ENCODE measurements around the gene TENM3.

Gene TENM3

DNA sequence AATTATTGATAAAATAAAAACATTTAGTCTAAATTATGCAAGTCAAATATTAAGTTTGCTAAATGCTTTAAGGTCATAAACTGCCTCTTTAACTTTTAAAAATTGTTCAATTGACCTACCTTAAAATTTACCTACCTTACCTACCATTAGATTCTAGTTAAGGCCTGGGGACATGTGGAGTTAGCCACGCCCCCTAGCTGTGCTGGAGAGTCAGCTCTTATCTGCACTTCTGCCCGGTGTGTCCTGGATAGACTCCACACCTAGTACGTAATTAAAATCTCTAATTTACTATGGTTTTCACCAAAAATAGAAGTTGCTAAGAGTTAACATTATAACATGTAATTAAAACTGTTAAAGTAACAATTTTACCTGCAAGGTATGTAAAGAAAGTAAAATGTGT is 22.7 kb downstream of the TENM3 start:
- peaks cover 3% of the 10 kb centered on the region; the same call in 1 of the 2 replicates for H3K9me3 ChIP-seq (ENCODE audit: insufficient read depth, low read length)
- no peak overlapping the region for H3K4me2 ChIP-seq (ENCODE audit: low read length)
- H3K4me3 ChIP-seq (ENCODE audit: low read length) = no peak overlapping the region
- TF ChIP-seq CTCF (IDR thresholded peaks at IDR 0.05; ENCODE audit: low read depth, low read length) (no peak), EZH2phosphoT487 (IDR thresholded peaks at IDR 0.05; ENCODE audit: low read depth) (no peak)
- H2AFZ ChIP-seq (ENCODE audit: low read depth, low read length) = no peak overlapping the region
- H3K9ac ChIP-seq (ENCODE audit: low read length) = no peak overlapping the region
- H3K27me3 ChIP-seq (ENCODE audit: low read depth, low read length) = no peaks in the 10 kb centered on the region
- H4K20me1 ChIP-seq (ENCODE audit: insufficient read depth, low read length) = no peaks in the 10 kb centered on the region
- H3K36me3 ChIP-seq (replicated peaks; ENCODE audit: low read depth, low read length) = no peaks in the 10 kb centered on the region
- no peaks in the 10 kb centered on the region for H3K79me2 ChIP-seq (ENCODE audit: low read length)
- H3K4me1 ChIP-seq (ENCODE audit: low read length) = no peaks in the 10 kb centered on the region
- H3K27ac ChIP-seq (ENCODE audit: low read length) = no peak overlapping the region

GRCh38 chr4:182267048-182267447 is 23.8 kb downstream of the TENM3 start:
- Histone ChIP-seq H3K36me3 (replicated peaks; ENCODE audit: low read depth, low read length) (no peaks in the 10 kb centered on the region), H3K79me2 (ENCODE audit: low read length) (no peaks in the 10 kb centered on the region), H3K4me1 (ENCODE audit: low read length) (no peaks in the 10 kb centered on the region), H3K9ac (ENCODE audit: low read length) (no peak overlapping the region), H3K4me2 (ENCODE audit: low read length) (no peak overlapping the region), H4K20me1 (ENCODE audit: insufficient read depth, low read length) (no peaks in the 10 kb centered on the region), H2AFZ (ENCODE audit: low read depth, low read length) (no peak overlapping the region), H3K27ac (ENCODE audit: low read length) (no peak overlapping the region), H3K27me3 (ENCODE audit: low read depth, low read length) (no peaks in the 10 kb centered on the region), H3K9me3 (ENCODE audit: insufficient read depth, low read length) (peaks cover 3% of the 10 kb centered on the region; the same call in 1 of the 2 replicates), H3K4me3 (ENCODE audit: low read length) (no peak overlapping the region)
- TF ChIP-seq CTCF (IDR thresholded peaks at IDR 0.05; ENCODE audit: low read depth, low read length) = no peak
- no peak for TF ChIP-seq EZH2phosphoT487 (IDR thresholded peaks at IDR 0.05; ENCODE audit: low read depth)

GRCh38 chr4:182268966-182269365 is 25.8 kb downstream of the TENM3 start:
- no peak for TF ChIP-seq EZH2phosphoT487 (IDR thresholded peaks at IDR 0.05; ENCODE audit: low read depth)
- Histone ChIP-seq H3K36me3 (replicated peaks; ENCODE audit: low read depth, low read length) (no peaks in the 10 kb centered on the region), H2AFZ (ENCODE audit: low read depth, low read length) (no peak overlapping the region), H3K27ac (ENCODE audit: low read length) (no peak overlapping the region), H3K4me2 (ENCODE audit: low read length) (no peak overlapping the region), H3K4me1 (ENCODE audit: low read length) (no peaks in the 10 kb centered on the region), H3K4me3 (ENCODE audit: low read length) (no peak overlapping the region), H3K9me3 (ENCODE audit: insufficient read depth, low read length) (peaks cover 3% of the 10 kb centered on the region; the same call in 1 of the 2 replicates), H3K79me2 (ENCODE audit: low read length) (no peaks in the 10 kb centered on the region), H3K27me3 (ENCODE audit: low read depth, low read length) (no peaks in the 10 kb centered on the region), H3K9ac (ENCODE audit: low read length) (no peak overlapping the region), H4K20me1 (ENCODE audit: insufficient read depth, low read length) (no peaks in the 10 kb centered on the region)

DNA sequence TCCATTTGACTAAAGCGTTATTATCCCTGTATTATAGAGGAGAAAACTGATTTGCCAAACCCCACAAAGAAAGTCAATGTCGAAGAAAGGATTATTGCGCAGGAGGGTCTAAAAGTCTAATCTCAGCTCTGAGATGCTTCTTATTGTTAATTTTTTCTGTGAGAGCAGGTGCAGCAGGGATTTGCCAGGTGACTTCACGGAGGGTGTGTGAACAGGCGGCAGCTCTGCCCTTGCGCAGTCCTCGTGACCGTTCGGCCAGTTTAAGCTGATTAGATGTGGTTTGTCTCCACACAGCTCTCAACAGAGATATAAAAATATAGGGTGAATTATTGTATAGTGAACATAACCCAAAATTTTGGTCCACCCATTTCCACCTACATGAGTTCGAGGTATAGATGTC is 28.5 kb downstream of the TENM3 start:
- H2AFZ ChIP-seq (ENCODE audit: low read depth, low read length) = no peak overlapping the region
- H3K27ac ChIP-seq (ENCODE audit: low read length) = no peak overlapping the region
- peaks cover 3% of the 10 kb centered on the region; the same call in 1 of the 2 replicates for H3K9me3 ChIP-seq (ENCODE audit: insufficient read depth, low read length)
- no peak overlapping the region for H3K4me2 ChIP-seq (ENCODE audit: low read length)
- no peaks in the 10 kb centered on the region for H4K20me1 ChIP-seq (ENCODE audit: insufficient read depth, low read length)
- TF ChIP-seq EZH2phosphoT487 (IDR thresholded peaks at IDR 0.05; ENCODE audit: low read depth) (no peak), CTCF (IDR thresholded peaks at IDR 0.05; ENCODE audit: low read depth, low read length) (no peak)
- no peak overlapping the region for H3K4me3 ChIP-seq (ENCODE audit: low read length)
- no peaks in the 10 kb centered on the region for H3K4me1 ChIP-seq (ENCODE audit: low read length)
- no peaks in the 10 kb centered on the region for H3K79me2 ChIP-seq (ENCODE audit: low read length)
- H3K36me3 ChIP-seq (replicated peaks; ENCODE audit: low read depth, low read length) = no peaks in the 10 kb centered on the region
- H3K9ac ChIP-seq (ENCODE audit: low read length) = no peak overlapping the region
- H3K27me3 ChIP-seq (ENCODE audit: low read depth, low read length) = no peaks in the 10 kb centered on the region

- Histone ChIP-seq H3K4me2 (ENCODE audit: low read length) (no peak overlapping the region), H3K27ac (ENCODE audit: low read length) (no peak overlapping the region), H3K36me3 (replicated peaks; ENCODE audit: low read depth, low read length) (no peaks in the 10 kb centered on the region), H4K20me1 (ENCODE audit: insufficient read depth, low read length) (no peaks in the 10 kb centered on the region), H3K79me2 (ENCODE audit: low read length) (no peaks in the 10 kb centered on the region), H3K9ac (ENCODE audit: low read length) (no peak overlapping the region), H3K9me3 (ENCODE audit: insufficient read depth, low read length) (peaks cover under 1% of the 10 kb centered on the region; the same call in 1 of the 2 replicates), H3K27me3 (ENCODE audit: low read depth, low read length) (no peaks in the 10 kb centered on the region), H3K4me3 (ENCODE audit: low read length) (no peak overlapping the region), H3K4me1 (ENCODE audit: low read length) (no peaks in the 10 kb centered on the region), H2AFZ (ENCODE audit: low read depth, low read length) (no peak overlapping the region)
- TF ChIP-seq CTCF (IDR thresholded peaks at IDR 0.05; ENCODE audit: low read depth, low read length) (no peak), EZH2phosphoT487 (IDR thresholded peaks at IDR 0.05; ENCODE audit: low read depth) (no peak)
These were observed 28.9 kb downstream of the TENM3 start for GRCh38 chr4:182272151-182272550.
